Kidney epithelial cell (primary cell): Measurements from ENCODE around the gene P4HA2. TPM values are rescaled to one million over a fixed set of nuclear protein-coding genes. Genes with fewer than 3 reads are reported as not detected.
A peak's percentile ranks its signal among the peaks of the same experiment; 100 is the strongest.

Experiments
- DNase-seq: peaks from one replicate; pipeline ENCODE4 v3.0.0-alpha.2; 2010; ENCODE audit warnings: low read depth
- H3K27me3 ChIP-seq: 2 replicates; pipeline ENCODE4 v1.6.0; 2011; ENCODE audit warnings: low read length; ENCODE audit not compliant: control insufficient read depth, insufficient read depth
- H3K36me3 ChIP-seq: 2 replicates; pipeline ENCODE4 v1.5.1; 2011; ENCODE audit warnings: low read length; ENCODE audit not compliant: control insufficient read depth, insufficient read depth
- H3K4me3 ChIP-seq: 2 replicates; pipeline ENCODE4 v1.5.1; 2011; ENCODE audit warnings: low read depth, mild to moderate bottlenecking, control low read depth, low read length
- CTCF ChIP-seq: IDR thresholded peaks from 2 replicates; pipeline ENCODE4 v1.5.1; 2011; ENCODE audit warnings: mild to moderate bottlenecking, moderate library complexity, low read length, control low read depth, inconsistent platforms; ENCODE audit not compliant: insufficient read depth, poor library complexity, severe bottlenecking
- total RNA-seq: library from RNA; depleted of rRNA; stranded (reverse); fragments of >200 nt; gene quantifications from 2 replicates; pipeline ENCODE4 v1.2.3, GENCODE V29; 2015

The P4HA2 gene
- total RNA-seq, 1 donor from 2014 or later, result 77.5 TPM

DNA sequence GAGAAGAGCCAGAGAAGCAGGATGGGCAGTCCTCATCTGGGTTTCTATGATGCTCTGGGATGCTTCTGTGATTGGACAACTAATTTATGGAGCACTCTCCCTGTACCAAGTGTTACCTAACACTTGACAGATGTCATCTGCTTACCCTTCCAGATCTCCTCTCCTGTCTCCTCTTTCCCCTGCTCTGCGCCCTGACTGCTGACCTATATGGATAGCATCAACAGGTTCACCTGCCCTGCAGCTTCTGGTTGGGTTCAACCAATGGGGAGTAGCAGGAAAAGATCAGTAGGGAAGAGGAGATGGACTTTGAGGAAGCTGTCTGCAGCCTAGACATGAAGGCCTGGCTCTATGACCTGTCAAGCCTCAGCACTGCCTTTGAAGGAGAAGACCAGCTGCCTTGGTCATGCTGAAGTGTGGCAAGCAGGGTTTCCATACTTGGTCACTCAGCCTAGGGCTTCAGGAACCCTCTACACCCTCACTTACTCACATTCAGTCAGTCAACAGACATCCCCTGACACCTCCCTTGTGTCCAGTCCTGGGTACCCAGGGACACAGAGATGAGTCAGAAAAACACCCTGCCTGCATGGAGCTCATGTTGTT, 11.3 kb upstream of the P4HA2 start:
- Histone ChIP-seq H3K36me3 (no peaks in the 10 kb centered on the region), H3K4me3 (no peak overlapping the region), H3K27me3 (no peaks in the 10 kb centered on the region)
- TF ChIP-seq CTCF, result no peak
- DNase-seq, result no peak

GRCh38 chr5:132238169-132238744, 10.6 kb upstream of the P4HA2 start:
- Histone ChIP-seq H3K4me3 (no peak overlapping the region), H3K36me3 (no peaks in the 10 kb centered on the region), H3K27me3 (no peaks in the 10 kb centered on the region)
- TF ChIP-seq CTCF, result peak; percentile 91
- DNase-seq, result no peak

DNA sequence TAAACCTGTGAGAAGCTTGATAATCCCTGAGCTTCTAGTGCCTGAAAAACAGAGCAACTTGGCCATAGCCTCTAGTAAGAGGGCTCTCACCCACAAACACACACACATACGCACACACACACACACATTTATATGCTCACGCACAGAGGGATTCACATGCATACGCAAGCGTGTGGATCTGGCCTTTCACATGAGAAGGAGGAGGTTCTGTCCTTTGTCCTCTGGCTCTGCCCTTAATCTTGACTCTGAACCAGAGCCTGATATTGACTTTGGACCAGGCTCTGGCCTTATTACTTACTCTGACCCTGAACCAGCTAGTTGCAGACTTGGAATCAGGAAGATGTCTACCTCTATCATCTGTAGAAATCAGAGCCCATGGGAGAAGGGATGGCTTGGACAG, 10.0 kb upstream of the P4HA2 start:
- no peak overlapping the region for H3K4me3 ChIP-seq

GRCh38 chr5:132237141-132237540, 9.5 kb upstream of the P4HA2 start:
- Histone ChIP-seq H3K4me3 (no peak overlapping the region), H3K27me3 (no peaks in the 10 kb centered on the region), H3K36me3 (no peaks in the 10 kb centered on the region)
- DNase-seq, result no peak
- TF ChIP-seq CTCF, result no peak

More for the DNA sequence above, 10.0 kb upstream of the P4HA2 start:
- Histone ChIP-seq H3K27me3 (no peaks in the 10 kb centered on the region), H3K36me3 (no peaks in the 10 kb centered on the region)
- no peak for TF ChIP-seq CTCF
- DNase-seq, result no peak

GRCh38 chr5:132235340-132235739, 7.7 kb upstream of the P4HA2 start:
- no peak for DNase-seq
- Histone ChIP-seq H3K27me3 (no peaks in the 10 kb centered on the region), H3K4me3 (no peak overlapping the region), H3K36me3 (no peaks in the 10 kb centered on the region)
- no peak for TF ChIP-seq CTCF

DNA sequence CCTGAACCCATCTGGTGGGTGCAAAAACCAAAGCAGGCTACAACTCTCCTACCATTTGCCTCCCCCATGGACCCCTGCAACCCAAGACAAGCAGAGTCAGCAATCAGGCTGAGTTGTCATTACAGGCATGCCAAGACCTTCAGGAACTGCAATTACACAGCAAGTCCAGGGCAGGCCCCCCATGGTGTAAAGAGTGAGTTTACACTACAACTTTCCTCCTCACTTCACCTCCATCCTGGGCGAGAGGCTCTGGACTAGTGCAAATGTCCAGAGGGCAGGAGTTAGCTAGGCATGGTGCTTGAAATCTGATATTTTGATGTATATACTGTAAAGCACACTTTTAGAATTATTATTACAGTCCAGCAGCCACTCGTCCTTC, 7.0 kb upstream of the P4HA2 start:
- no peak for DNase-seq
- H3K36me3 ChIP-seq, result no peaks in the 10 kb centered on the region
- no peaks in the 10 kb centered on the region for H3K27me3 ChIP-seq
- no peak overlapping the region for H3K4me3 ChIP-seq
- TF ChIP-seq CTCF, result no peak
